Endodermal cell (in vitro differentiated cells): ENCODE data around the gene HOXA9. TPM values are rescaled to one million over a fixed set of nuclear protein-coding genes. Genes with fewer than 3 reads are reported as not detected.

ENCODE experiments used
- DNase-seq: peaks from one replicate; pipeline ENCODE4 v3.0.0-alpha.2; 2017
- H3K27ac ChIP-seq: 2 replicates; pipeline ENCODE4 v1.5.1; 2013; ENCODE audit warnings: mild to moderate bottlenecking, low read depth, low read length, moderate library complexity
- H3K27me3 ChIP-seq: 2 replicates; pipeline ENCODE4 v1.6.1; 2013; ENCODE audit warnings: mild to moderate bottlenecking, low read length, moderate library complexity; ENCODE audit not compliant: insufficient read depth, control insufficient read depth, poor library complexity, severe bottlenecking
- H3K36me3 ChIP-seq: 2 replicates; pipeline ENCODE4 v1.7.0; 2013; ENCODE audit warnings: mild to moderate bottlenecking, low read length, moderate library complexity; ENCODE audit not compliant: control insufficient read depth, insufficient read depth
- H3K4me1 ChIP-seq: one replicate; pipeline ENCODE4 v1.7.0; 2013; ENCODE audit warnings: low read length; ENCODE audit not compliant: control insufficient read depth, insufficient read depth
- H3K4me3 ChIP-seq: 2 replicates; pipeline ENCODE4 v1.5.1; 2013; ENCODE audit warnings: mild to moderate bottlenecking, low read length, moderate library complexity
- H3K9ac ChIP-seq: 2 replicates; pipeline ENCODE4 v1.6.1; 2013; ENCODE audit warnings: mild to moderate bottlenecking, low read length, moderate library complexity; ENCODE audit not compliant: poor library complexity, severe bottlenecking; ENCODE audit errors: extremely low read depth
- H3K9me3 ChIP-seq: 2 replicates; pipeline ENCODE4 v1.6.1; 2013; ENCODE audit warnings: mild to moderate bottlenecking, low read length, moderate library complexity; ENCODE audit not compliant: control insufficient read depth
- H3K27ac Mint-ChIP-seq: 2 replicates; pipeline ENCODE4 v1.8.0; 2020; ENCODE audit warnings: mixed read lengths
- H3K27me3 Mint-ChIP-seq: 2 replicates; pipeline ENCODE4 v1.8.0; 2021; ENCODE audit warnings: mild to moderate bottlenecking, mixed read lengths; ENCODE audit not compliant: insufficient read depth
- H3K36me3 Mint-ChIP-seq: 2 replicates; pipeline ENCODE4 v1.8.0; 2020; ENCODE audit warnings: low read depth, mixed read lengths
- H3K4me1 Mint-ChIP-seq: 2 replicates; pipeline ENCODE4 v1.8.0; 2020; ENCODE audit warnings: mixed read lengths
- H3K4me3 Mint-ChIP-seq: 2 replicates; pipeline ENCODE4 v1.8.0; 2020; ENCODE audit warnings: mild to moderate bottlenecking, moderate library complexity, mixed read lengths
- H3K9me3 Mint-ChIP-seq: 2 replicates; pipeline ENCODE4 v1.8.0; 2020; ENCODE audit warnings: mild to moderate bottlenecking, mixed read lengths
- WGBS, 2 experiments: methylation state at CpG; one replicate each; pipeline versions ENCODE4 v1.1.5 to v1.1.7; 2013; ENCODE audit warnings: missing lambda C conversion rate in 2 of 2, mixed read lengths in 1 of 2; ENCODE audit not compliant: insufficient coverage in 1 of 2, insufficient read length in 1 of 2; 5-methylcytosine and 5-hydroxymethylcytosine counted together
- total RNA-seq, 2 donors: library from RNA; stranded (reverse); fragmentation: NEBNext Ultra II Directional in 1 of 2; extraction: Animal tissue kit (Norgen Biotek cat#: 25700) in 1 of 2; gene quantifications; 2 replicates in 1 of 2; 3 replicates in 1 of 2; pipeline ENCODE4 v1.2.1, GENCODE V29; 2021
- TF ChIP-seq, protein P1 (sequence below): fragments of 200-600 bp; sonication (generic); conservative IDR thresholded peaks from 2 replicates; pipeline ENCODE4 v1.5.0; 2021; ENCODE audit warnings: antibody characterized with exemption, mild to moderate bottlenecking

The HOXA9 gene
- total RNA-seq, 2 donors from 2014 or later = not detected

DNA sequence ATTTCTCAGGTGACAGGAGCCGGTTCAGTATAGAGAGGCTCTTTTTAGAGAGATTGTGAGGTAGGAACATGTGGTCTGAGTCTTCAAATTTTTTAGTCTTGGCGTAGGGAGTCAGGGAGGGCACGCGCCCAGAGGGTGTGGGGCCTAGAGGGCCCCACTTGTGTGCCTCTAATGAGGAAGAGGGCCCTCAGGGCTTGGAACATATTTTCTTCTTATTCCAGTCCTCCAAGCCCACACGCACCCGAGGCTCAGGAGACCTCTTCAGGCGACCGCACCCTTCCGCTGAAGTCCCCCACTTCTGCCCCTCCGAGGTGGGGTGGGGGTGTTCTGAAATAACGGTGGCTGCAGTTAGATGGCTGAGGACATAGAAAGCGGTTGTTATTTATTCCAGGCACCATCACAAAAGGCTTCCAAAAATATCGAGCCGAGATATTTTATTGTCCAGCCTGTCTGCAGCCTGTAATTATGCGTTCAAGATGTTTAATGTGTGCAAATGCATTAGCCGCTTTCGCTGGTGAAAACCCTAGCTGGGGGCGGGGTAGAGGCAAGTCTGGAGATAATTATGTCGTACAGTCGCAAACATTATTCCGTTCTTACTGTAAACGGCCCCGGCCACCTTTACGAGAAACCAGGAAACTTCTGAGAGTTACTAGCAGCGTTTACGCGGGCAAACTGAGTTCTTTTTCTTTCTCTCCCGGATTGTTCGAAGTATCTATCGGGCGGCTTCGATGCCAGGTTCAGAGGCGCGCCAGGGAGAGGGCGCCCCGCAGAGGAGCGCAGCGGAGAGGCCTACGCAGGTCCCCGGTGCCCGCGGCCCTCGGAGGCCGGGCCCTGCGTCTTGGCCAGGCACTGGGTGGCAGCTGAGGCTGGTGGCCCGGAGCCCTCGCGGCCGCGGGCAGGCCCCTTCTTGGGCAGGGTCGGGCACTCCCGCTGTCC, 47.4 kb upstream of the HOXA9 start:
- peaks cover 100% of the 10 kb centered on the region for H3K27me3 Mint-ChIP-seq
- no peaks in the 10 kb centered on the region for H3K9me3 Mint-ChIP-seq
- 20 to 36% methylated on average over 29 to 52 of the region's 52 CpGs for WGBS, 2 experiments
- no peak overlapping the region for H3K27ac ChIP-seq
- peak; percentile 42 for DNase-seq
- no peaks in the 10 kb centered on the region for H3K9me3 ChIP-seq
- peaks cover 99% of the 10 kb centered on the region for H3K27me3 ChIP-seq
- H3K4me1 Mint-ChIP-seq = peaks cover 6% of the 10 kb centered on the region
- no peaks in the 10 kb centered on the region for H3K4me1 ChIP-seq
- no peaks in the 10 kb centered on the region for H3K36me3 ChIP-seq
- TF ChIP-seq, protein P1, sequence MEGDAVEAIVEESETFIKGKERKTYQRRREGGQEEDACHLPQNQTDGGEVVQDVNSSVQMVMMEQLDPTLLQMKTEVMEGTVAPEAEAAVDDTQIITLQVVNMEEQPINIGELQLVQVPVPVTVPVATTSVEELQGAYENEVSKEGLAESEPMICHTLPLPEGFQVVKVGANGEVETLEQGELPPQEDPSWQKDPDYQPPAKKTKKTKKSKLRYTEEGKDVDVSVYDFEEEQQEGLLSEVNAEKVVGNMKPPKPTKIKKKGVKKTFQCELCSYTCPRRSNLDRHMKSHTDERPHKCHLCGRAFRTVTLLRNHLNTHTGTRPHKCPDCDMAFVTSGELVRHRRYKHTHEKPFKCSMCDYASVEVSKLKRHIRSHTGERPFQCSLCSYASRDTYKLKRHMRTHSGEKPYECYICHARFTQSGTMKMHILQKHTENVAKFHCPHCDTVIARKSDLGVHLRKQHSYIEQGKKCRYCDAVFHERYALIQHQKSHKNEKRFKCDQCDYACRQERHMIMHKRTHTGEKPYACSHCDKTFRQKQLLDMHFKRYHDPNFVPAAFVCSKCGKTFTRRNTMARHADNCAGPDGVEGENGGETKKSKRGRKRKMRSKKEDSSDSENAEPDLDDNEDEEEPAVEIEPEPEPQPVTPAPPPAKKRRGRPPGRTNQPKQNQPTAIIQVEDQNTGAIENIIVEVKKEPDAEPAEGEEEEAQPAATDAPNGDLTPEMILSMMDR = no peak
- no peaks in the 10 kb centered on the region for H3K36me3 Mint-ChIP-seq
- H3K4me3 Mint-ChIP-seq = peak overlapping the region; percentile 16
- peak overlapping the region; percentile 56 for H3K4me3 ChIP-seq
- no peak overlapping the region for H3K9ac ChIP-seq
- H3K27ac Mint-ChIP-seq = no peak overlapping the region

DNA sequence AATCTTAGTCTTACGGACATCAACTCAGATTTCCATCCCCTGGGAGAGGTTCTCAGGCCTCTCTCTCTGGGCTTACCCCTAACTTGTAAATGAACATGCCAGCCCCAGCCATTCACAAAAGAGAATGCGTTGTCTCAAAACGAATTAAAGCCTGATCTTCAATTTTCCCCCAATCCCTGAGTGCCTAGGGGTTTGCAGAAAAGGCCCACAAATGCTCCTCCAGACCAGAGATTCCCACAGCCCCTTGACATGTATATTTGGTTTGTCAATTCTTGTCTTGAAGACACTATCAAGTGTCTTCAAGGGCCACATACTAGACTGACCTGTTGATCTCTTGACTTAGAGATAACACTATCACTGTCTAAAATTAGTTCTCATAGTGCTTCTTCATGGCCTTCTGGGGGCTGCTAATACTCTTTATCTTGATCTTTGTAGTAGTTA, 46.4 kb upstream of the HOXA9 start:
- peaks cover 6% of the 10 kb centered on the region for H3K4me1 Mint-ChIP-seq
- no peak overlapping the region for H3K4me3 Mint-ChIP-seq
- 48% methylated on average over 3 of the region's 3 CpGs; no CpG with 5 or more reads in 1 of the 2 experiments for WGBS, 2 experiments
- no peak overlapping the region for H3K27ac Mint-ChIP-seq
- H3K36me3 ChIP-seq = no peaks in the 10 kb centered on the region
- H3K27ac ChIP-seq = no peak overlapping the region
- H3K4me3 ChIP-seq = no peak overlapping the region
- H3K9me3 ChIP-seq = no peaks in the 10 kb centered on the region
- no peaks in the 10 kb centered on the region for H3K36me3 Mint-ChIP-seq
- H3K27me3 ChIP-seq = peaks cover 100% of the 10 kb centered on the region
- no peak overlapping the region for H3K9ac ChIP-seq
- H3K4me1 ChIP-seq = no peaks in the 10 kb centered on the region
- peaks cover 100% of the 10 kb centered on the region for H3K27me3 Mint-ChIP-seq
- TF ChIP-seq, protein P1 = no peak
- no peak for DNase-seq
- H3K9me3 Mint-ChIP-seq = no peaks in the 10 kb centered on the region

DNA sequence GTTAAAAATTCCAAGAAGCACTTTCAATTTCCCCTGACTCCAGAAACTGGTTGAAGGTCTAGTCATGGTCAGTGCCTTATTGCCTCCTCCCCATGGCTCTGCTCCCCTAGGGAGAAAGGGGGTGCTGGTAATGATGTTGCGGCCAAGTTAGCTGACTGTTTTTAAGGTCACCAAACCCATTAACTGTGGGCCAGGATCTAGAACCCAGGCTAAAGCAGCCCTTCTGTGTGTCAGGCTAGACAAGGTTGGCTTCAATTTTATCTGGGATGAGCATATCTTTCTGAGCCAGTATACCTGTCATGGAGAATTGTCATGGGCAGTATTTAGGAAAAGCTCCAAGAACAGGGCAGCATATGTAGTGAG, 45.7 kb upstream of the HOXA9 start:
- no peak overlapping the region for H3K9ac ChIP-seq
- H3K36me3 ChIP-seq = no peaks in the 10 kb centered on the region
- no peak overlapping the region for H3K27ac ChIP-seq
- no peaks in the 10 kb centered on the region for H3K9me3 Mint-ChIP-seq
- H3K4me3 ChIP-seq = no peak overlapping the region
- H3K4me3 Mint-ChIP-seq = no peak overlapping the region
- H3K4me1 Mint-ChIP-seq = peaks cover 6% of the 10 kb centered on the region
- H3K27ac Mint-ChIP-seq = no peak overlapping the region
- DNase-seq = no peak
- TF ChIP-seq, protein P1 = no peak
- H3K9me3 ChIP-seq = no peaks in the 10 kb centered on the region
- H3K27me3 ChIP-seq = peaks cover 100% of the 10 kb centered on the region
- no peaks in the 10 kb centered on the region for H3K4me1 ChIP-seq
- H3K27me3 Mint-ChIP-seq = peaks cover 100% of the 10 kb centered on the region
- H3K36me3 Mint-ChIP-seq = no peaks in the 10 kb centered on the region
- 77 to 80% methylated on average over 1 of the region's 1 CpG for WGBS, 2 experiments
